NK-92 (cell line): ENCODE data around the gene ANGPT4.

Source experiments
- DNase-seq: peaks from one replicate; lab custom pipeline; 2025; ENCODE audit not compliant: unreplicated experiment; lab: John Stamatoyannopoulos, UW

The ANGPT4 gene

GRCh38 chr20:942611-943010, 26.5 kb upstream of the ANGPT4 start:
- DNase-seq, result no peak

- no peak for DNase-seq
These were observed 24.8 kb upstream of the ANGPT4 start for GRCh38 chr20:940926-941325.

GRCh38 chr20:939606-940005, 23.5 kb upstream of the ANGPT4 start:
- DNase-seq, result no peak

GRCh38 chr20:934186-934840, 18.2 kb upstream of the ANGPT4 start:
- DNase-seq, result no peak

- no peak for DNase-seq
These were observed 16.9 kb upstream of the ANGPT4 start for GRCh38 chr20:933029-933428.

- no peak for DNase-seq
These were observed 15.3 kb upstream of the ANGPT4 start for GRCh38 chr20:931401-931800.

- no peak for DNase-seq
These were observed 10.5 kb upstream of the ANGPT4 start for GRCh38 chr20:926670-927069.

- DNase-seq, result no peak
These were observed 9.4 kb upstream of the ANGPT4 start for GRCh38 chr20:925516-925915.

GRCh38 chr20:924639-925038, 8.5 kb upstream of the ANGPT4 start:
- DNase-seq, result no peak

GRCh38 chr20:922781-923180, 6.6 kb upstream of the ANGPT4 start:
- DNase-seq, result no peak

GRCh38 chr20:921068-921467, 4.9 kb upstream of the ANGPT4 start:
- no peak for DNase-seq

- no peak for DNase-seq
These were observed 4.2 kb upstream of the ANGPT4 start for GRCh38 chr20:920311-920710.

- DNase-seq, result no peak
These were observed 3.4 kb upstream of the ANGPT4 start for GRCh38 chr20:919491-919916.

GRCh38 chr20:917416-917815, 1.3 kb upstream of the ANGPT4 start:
- no peak for DNase-seq

GRCh38 chr20:916825-917224, 691 bp upstream of the ANGPT4 start:
- DNase-seq, result no peak

GRCh38 chr20:914727-915498, 1.2 kb downstream of the ANGPT4 start:
- no peak for DNase-seq

GRCh38 chr20:913306-913849, 2.8 kb downstream of the ANGPT4 start:
- no peak for DNase-seq

GRCh38 chr20:911882-912600, 4.1 kb downstream of the ANGPT4 start:
- DNase-seq, result no peak

- DNase-seq, result no peak
These were observed 5.0 kb downstream of the ANGPT4 start for GRCh38 chr20:910870-911770.

GRCh38 chr20:910132-910869, 5.8 kb downstream of the ANGPT4 start:
- no peak for DNase-seq
